HG03439 (cell line): ENCODE results near the gene HDAC9.

Experiments
- ATAC-seq: cut with Tn5 transposase; IDR thresholded peaks from one replicate; pipeline ENCODE4 v1.9.1; 2021; ENCODE audit warnings: mild to moderate bottlenecking, moderate library complexity; ENCODE audit not compliant: unreplicated experiment

HDAC9 gene

GRCh38 chr7:18521945-18522566, 26.5 kb downstream of the HDAC9 start:
- ATAC-seq: peak; percentile 55

GRCh38 chr7:18524248-18524647, 28.7 kb downstream of the HDAC9 start:
- ATAC-seq: no peak

- no peak for ATAC-seq
Observed at GRCh38 chr7:18526368-18526878, 30.9 kb downstream of the HDAC9 start.

- ATAC-seq: no peak
Observed at GRCh38 chr7:18529239-18529638, 33.7 kb downstream of the HDAC9 start.

GRCh38 chr7:18530224-18531179, 35.0 kb downstream of the HDAC9 start:
- peak; percentile 72 for ATAC-seq

- ATAC-seq: no peak
Observed at GRCh38 chr7:18531539-18531938, 36.0 kb downstream of the HDAC9 start.

- ATAC-seq: no peak
Observed at GRCh38 chr7:18532813-18533212, 37.3 kb downstream of the HDAC9 start.

GRCh38 chr7:18534481-18534880, 38.9 kb downstream of the HDAC9 start:
- ATAC-seq: no peak

- ATAC-seq: no peak
Observed at GRCh38 chr7:18535810-18536415, 40.4 kb downstream of the HDAC9 start.

- no peak for ATAC-seq
Observed at GRCh38 chr7:18536486-18536885, 40.9 kb downstream of the HDAC9 start.

GRCh38 chr7:18538554-18539250, 43.2 kb downstream of the HDAC9 start:
- peak; percentile 65 for ATAC-seq

GRCh38 chr7:18540396-18540795, 44.8 kb downstream of the HDAC9 start:
- ATAC-seq: no peak

GRCh38 chr7:18541181-18541870, 45.8 kb downstream of the HDAC9 start:
- no peak for ATAC-seq

GRCh38 chr7:18541871-18542212, 46.3 kb downstream of the HDAC9 start:
- ATAC-seq: no peak

- ATAC-seq: no peak
Observed at GRCh38 chr7:18546576-18546975, 51.0 kb downstream of the HDAC9 start.

GRCh38 chr7:18547509-18548187, 52.1 kb downstream of the HDAC9 start:
- ATAC-seq: no peak

- no peak for ATAC-seq
Observed at GRCh38 chr7:18548534-18548933, 53.0 kb downstream of the HDAC9 start.

- no peak for ATAC-seq
Observed at GRCh38 chr7:18550574-18550973, 55.0 kb downstream of the HDAC9 start.

- ATAC-seq: no peak
Observed at GRCh38 chr7:18552316-18552916, 56.9 kb downstream of the HDAC9 start.
